ENCODE data around the gene FOLR3. TPM values are rescaled to one million over a fixed set of nuclear protein-coding genes. Genes with fewer than 3 reads are reported as not detected.

Gene FOLR3
- polyA plus RNA-seq, 1 of the 3 experiments (the other 2 are of a cell fraction): not detected

- TF ChIP-seq REST (IDR thresholded peaks at IDR 0.05; ENCODE audit: low read depth, low read length): no peak; the same call in 1 of the 2 replicates
- TF ChIP-seq NRF1 (IDR thresholded peaks at IDR 0.05; ENCODE audit: low read depth, low read length): no peak
- TF ChIP-seq RAD21 (IDR thresholded peaks at IDR 0.05; ENCODE audit: low read length): peak; percentile 37
- TF ChIP-seq GABPA (IDR thresholded peaks at IDR 0.05; ENCODE audit: low read depth): peak; percentile 75
- TF ChIP-seq USF2 (IDR thresholded peaks at IDR 0.05; ENCODE audit: borderline replicate concordance, low read depth, low read length): peak; percentile 97
- peak; percentile 50 for TF ChIP-seq CTCF (IDR thresholded peaks at IDR 0.05)
- peak; percentile 4 to 31; a peak in 1 of 4 replicates for TF ChIP-seq EP300 (IDR thresholded peaks at IDR 0.05; ENCODE audit: borderline replicate concordance in 1 of 2, low read depth in 1 of 2, low read length in 1 of 2)
- TF ChIP-seq TCF12 (IDR thresholded peaks at IDR 0.05): no peak
- 0 out of 2 replicates have a peak, but pooled peaks have one; percentile 6 for TF ChIP-seq NFIC (IDR thresholded peaks at IDR 0.05; ENCODE audit: borderline replicate concordance)
- TF ChIP-seq CHD2 (IDR thresholded peaks at IDR 0.05; ENCODE audit: low read length, partially characterized antibody): peak; percentile 85
- TF ChIP-seq GATA2 (CRISPR knock-in tag; IDR thresholded peaks at IDR 0.05): no peak
- peak; percentile 25; the same call in 1 of the 2 replicates for TF ChIP-seq SMC3 (IDR thresholded peaks at IDR 0.05; ENCODE audit: low read depth, low read length)
- 0 out of 2 replicates have a peak, but pooled peaks have one; percentile 9 for TF ChIP-seq IRF3 (IDR thresholded peaks at IDR 0.05; ENCODE audit: low read depth, low read length)
- TF ChIP-seq ZBTB33 (IDR thresholded peaks at IDR 0.05; ENCODE audit: borderline replicate concordance, low read depth): no peak
- TF ChIP-seq ELF1 (IDR thresholded peaks at IDR 0.05): peak; percentile 68; the same call in 1 of the 2 replicates
- no peak for TF ChIP-seq FOXJ3 (CRISPR knock-in tag; IDR thresholded peaks at IDR 0.05)
- TF ChIP-seq RXRA (IDR thresholded peaks at IDR 0.05; ENCODE audit: borderline replicate concordance, low read depth): no peak
- no peak for TF ChIP-seq MEF2A (IDR thresholded peaks at IDR 0.05; ENCODE audit: borderline replicate concordance, low read depth)
Measured at GRCh38 chr11:72102946-72103753, 32.4 kb upstream of the FOLR3 start, which contains the start of gene LAMTOR1 (continued).

Measured in SK-N-SH (cell line).